Heart right ventricle (tissue), 16 donors: ENCODE measurements around the gene DEDD2. TPM values are rescaled to one million over a fixed set of nuclear protein-coding genes. Genes with fewer than 3 reads are reported as not detected.

Experiments used
- ATAC-seq, 8 donors: fragments of 200-7000 bp; cut with Tn5 transposase; one replicate each; pipeline ENCODE4 v1.9.1; 2020; ENCODE audit warnings: mild to moderate bottlenecking in 8 of 8, moderate library complexity in 8 of 8, moderate number of reproducible peaks in 1 of 8
- DNase-seq, 2 donors: peaks; one replicate each; pipeline ENCODE4 v3.0.0-alpha.2; 2020
- H3K27ac ChIP-seq, 10 donors: fragments of 200-600 bp; sonication (generic) in 2 of 10; one replicate each; pipeline versions ENCODE4 v1.5.0 to v1.8.0; 2020 to 2022; ENCODE audit warnings: mild to moderate bottlenecking in 3 of 10
- H3K27me3 ChIP-seq, 7 donors: fragments of 200-600 bp; one replicate each; pipeline ENCODE4 v1.8.0; 2021 to 2022; ENCODE audit warnings: mild to moderate bottlenecking in 2 of 7
- H3K36me3 ChIP-seq, 9 donors: fragments of 200-600 bp; sonication (generic) in 1 of 9; one replicate each; pipeline versions ENCODE4 v1.5.0 to v1.8.0; 2020 to 2022; ENCODE audit warnings: mild to moderate bottlenecking in 2 of 9
- H3K4me1 ChIP-seq, 9 donors: fragments of 200-600 bp; sonication (generic) in 1 of 9; one replicate each; pipeline versions ENCODE4 v1.5.0 to v1.8.0; 2020 to 2022; ENCODE audit warnings: mild to moderate bottlenecking in 4 of 9
- H3K4me3 ChIP-seq, 10 donors: fragments of 200-600 bp; sonication (generic) in 2 of 10; one replicate each; pipeline versions ENCODE4 v1.5.0 to v1.8.0; 2020 to 2022; ENCODE audit warnings: mild to moderate bottlenecking in 7 of 10, moderate library complexity in 2 of 10
- H3K9me3 ChIP-seq, 11 donors: fragments of 200-600 bp in 10 of 11; sonication (generic) in 2 of 11; one replicate each; pipeline versions ENCODE4 v1.5.0 to v1.8.0; 2013 to 2022; ENCODE audit warnings: mild to moderate bottlenecking in 2 of 11, control low read depth in 1 of 11, moderate library complexity in 1 of 11
- CTCF ChIP-seq, 9 donors: fragments of 200-600 bp; sonication (generic) in 2 of 9; IDR thresholded peaks; one replicate each; pipeline versions ENCODE4 v1.5.0 to v1.8.0; 2021 to 2022; ENCODE audit warnings: antibody characterized with exemption in 9 of 9, mild to moderate bottlenecking in 5 of 9, moderate library complexity in 1 of 9
- WGBS, 2 donors: extraction: QIAGEN DNeasy Blood & Tissue Kit; methylation state at CpG; one replicate each; pipeline ENCODE4 v1.1.7; 2013; ENCODE audit warnings: inconsistent platforms in 1 of 2; 5-methylcytosine and 5-hydroxymethylcytosine counted together
- intact Hi-C, 10 donors: fragments of 100-400 bp; cut with DNase I; formaldehyde crosslinking; loops; one replicate each; pipeline versions ENCODE4 v1.11.1 to v1.14.2; 2022
- polyA plus RNA-seq, 2 donors: library from polyadenylated mRNA; stranded (reverse); fragments of 200-250 nt; gene quantifications; one replicate each; pipeline ENCODE4 v1.2.3, GENCODE V29; 2013
- total RNA-seq, 10 donors: library from RNA; stranded (reverse); fragmentation: NEBNext Ultra II Directional in 3 of 10; extraction: Animal tissue kit (Norgen Biotek cat#: 25700) in 3 of 10; gene quantifications; one replicate each; pipeline versions ENCODE4 v1.2.1 to v1.2.4, GENCODE V29; 2021 to 2023
- donor health status: Arrhythmogenic right ventricular cardiomyopathy.
- donor health status: ischemic (EF 13 %, LVEDD 7.1; RV severe dilation, severe dysfunction).
- donor health status: healthy with polysubstance abuse.
- donor health status: DM: no; HTN: yes; CAD: no.
- donor health status: DM: no; HTN: no; CAD: no.
- donor health status: ischemic (EF 25% LVEDD 6.9; RV normal size, moderate dysfunction).
- donor health status: ischemic (EF 25% LVEDD 5.7; RV mildly dilated, moderate dysfunction).
- donor health status: healthy.
- donor health status: DM: yes; HTN: yes; CAD: no.
- donor health status: Ischemic cardiomyopathy.
- donor health status: ischemic (EF 35%, LVEDD 5.7; RV mildly dilated, moderate dysfunction).
- donor health status: nonischemic (EF 11% LVEDD 7.7; RV severe dilation, severe dysfunction).
- donor health status: DM: yes; HTN: yes; CAD: no.
- donor health status: PGD.
- donor health status: ischemic (EF 29% LVEDD 5.4; RV normal size, mild dysfunction).
- donor health status: nonischemic (EF 23%, LVEDD 6.1; RV moderate dilation, normal function).

The DEDD2 gene
- total and polyA plus RNA-seq, 12 donors = 9.8 to 20.5 (median 12.6) TPM

GRCh38 chr19:42176649-42176989, 40.9 kb downstream of the DEDD2 start:
- H3K27ac ChIP-seq = no peak overlapping the region
- no peak for TF ChIP-seq CTCF (IDR thresholded peaks at IDR 0.05)
- no peaks in the 10 kb centered on the region for H3K9me3 ChIP-seq
- DNase-seq = no peak
- H3K27me3 ChIP-seq = peaks cover 0 to 89% (median 83%) of the 10 kb centered on the region in 7 donors
- H3K36me3 ChIP-seq = no peaks in the 10 kb centered on the region
- H3K4me1 ChIP-seq = peaks cover 0 to 15% (median 11%) of the 10 kb centered on the region in 9 donors
- H3K4me3 ChIP-seq = peak overlapping the region in 9 of 10 donors; percentile 32 to 52 (median 46)
- WGBS, 2 donors = 1% methylated on average over 31 of the region's 31 CpGs
- intact Hi-C loops = loop anchor here in 1 of 10 donors (5.0 kb wide), 1 partner anchor 39 kb away; no protein-coding TSS in a partner anchor
- ATAC-seq = peak in 6 of 8 donors; percentile 37 to 75 (median 54)

GRCh38 chr19:42175952-42176648, 41.4 kb downstream of the DEDD2 start:
- no peak for TF ChIP-seq CTCF (IDR thresholded peaks at IDR 0.05)
- H3K27ac ChIP-seq = no peak overlapping the region
- no peaks in the 10 kb centered on the region for H3K9me3 ChIP-seq
- intact Hi-C loops = loop anchor here in 1 of 10 donors (5.0 kb wide), 1 partner anchor 39 kb away; no protein-coding TSS in a partner anchor
- DNase-seq (no peak), ATAC-seq (peak in 2 of 8 donors; percentile 41 to 49)
- WGBS, 2 donors = 2% methylated on average over 34 of the region's 34 CpGs
- H3K27me3 ChIP-seq = peaks cover 0 to 84% (median 78%) of the 10 kb centered on the region in 7 donors
- H3K36me3 ChIP-seq = no peaks in the 10 kb centered on the region
- peaks cover 0 to 15% (median 11%) of the 10 kb centered on the region in 9 donors for H3K4me1 ChIP-seq
- H3K4me3 ChIP-seq = peak overlapping the region in 9 of 10 donors; percentile 32 to 52 (median 46)

- no peaks in the 10 kb centered on the region for H3K9me3 ChIP-seq
- no peaks in the 10 kb centered on the region for H3K36me3 ChIP-seq
- H3K27ac ChIP-seq = no peak overlapping the region
- no peak for DNase-seq
- peaks cover 0 to 15% (median 11%) of the 10 kb centered on the region in 9 donors for H3K4me1 ChIP-seq
- intact Hi-C loops = loop anchor here in 1 of 10 donors (5.0 kb wide), 1 partner anchor 38 kb away; no protein-coding TSS in a partner anchor
- TF ChIP-seq CTCF (IDR thresholded peaks at IDR 0.05) = no peak
- WGBS, 2 donors = 31 to 32% methylated on average over 6 of the region's 6 CpGs
- H3K27me3 ChIP-seq = peaks cover 0 to 75% (median 68%) of the 10 kb centered on the region in 7 donors
- ATAC-seq = no peak
- peak overlapping the region in 1 of 10 donors; percentile 52 for H3K4me3 ChIP-seq
These were observed 42.3 kb downstream of the DEDD2 start for GRCh38 chr19:42174958-42175734.

GRCh38 chr19:42174188-42174587, 43.3 kb downstream of the DEDD2 start:
- H3K4me1 ChIP-seq = peaks cover 0 to 15% (median 11%) of the 10 kb centered on the region in 9 donors
- no peak for TF ChIP-seq CTCF (IDR thresholded peaks at IDR 0.05)
- WGBS, 2 donors = 88 to 89% methylated on average over 11 of the region's 11 CpGs
- H3K4me3 ChIP-seq = no peak overlapping the region
- intact Hi-C loops = no loop called here
- no peak overlapping the region for H3K27ac ChIP-seq
- no peaks in the 10 kb centered on the region for H3K36me3 ChIP-seq
- no peak for DNase-seq
- peaks cover 0 to 66% (median 59%) of the 10 kb centered on the region in 7 donors for H3K27me3 ChIP-seq
- no peaks in the 10 kb centered on the region for H3K9me3 ChIP-seq
- no peak for ATAC-seq
